Activated CD4-positive, CD25-positive, alpha-beta regulatory T cell treated with anti-CD3 and anti-CD28 coated beads, Interleukin-2, amount 50 U/mL, for 72 hours (primary cell): Measurements from ENCODE around the gene THAP9.
"Not testable (repeated sequence)": the region's sequence is repeated elsewhere in the genome, so short reads cannot be mapped to it uniquely, and the experiment has no call there.

ENCODE experiments used
- DNase-seq: peaks from one replicate; pipeline ENCODE4 v3.0.0; 2021

Gene THAP9

DNA sequence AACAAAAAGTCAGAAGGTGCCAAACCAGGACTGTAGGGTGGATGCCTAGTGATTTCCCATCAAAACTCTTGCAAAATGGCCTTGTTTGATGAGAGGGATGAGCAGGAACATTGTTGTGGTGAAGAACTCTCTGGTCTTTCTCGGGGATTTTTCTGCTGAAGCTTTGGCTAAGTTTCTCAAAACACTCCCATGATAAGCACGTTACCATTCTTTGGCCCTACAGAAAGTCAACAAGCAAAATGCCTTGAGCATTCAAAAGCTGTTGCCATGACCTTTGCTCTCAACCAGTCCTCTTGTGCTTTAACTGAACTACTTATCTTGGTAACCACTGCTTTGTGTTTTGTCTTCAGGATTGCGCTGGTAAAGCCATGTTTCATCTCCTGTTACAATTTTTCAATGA lies 6.6 kb upstream of the THAP9 start:
- no peak for DNase-seq

DNA sequence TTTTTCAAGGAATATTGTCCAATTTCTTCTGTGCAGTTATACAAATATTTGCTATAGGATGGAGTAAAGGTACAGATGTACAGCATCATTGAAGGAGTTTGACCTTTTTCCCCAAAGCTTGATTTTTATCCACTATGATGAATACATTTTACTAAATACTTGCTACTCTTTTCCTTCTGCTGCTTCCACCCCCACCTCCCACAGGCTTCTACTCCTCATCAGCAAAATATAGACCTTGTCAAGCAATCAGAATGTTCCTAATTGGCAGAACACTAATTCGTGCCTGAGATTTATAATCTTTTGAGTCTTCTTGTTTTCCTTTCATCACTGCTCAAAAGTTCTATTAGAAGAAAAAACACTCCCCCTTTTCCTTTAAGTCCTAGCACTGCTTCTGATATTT lies 3.8 kb upstream of the THAP9 start:
- no peak for DNase-seq

DNA sequence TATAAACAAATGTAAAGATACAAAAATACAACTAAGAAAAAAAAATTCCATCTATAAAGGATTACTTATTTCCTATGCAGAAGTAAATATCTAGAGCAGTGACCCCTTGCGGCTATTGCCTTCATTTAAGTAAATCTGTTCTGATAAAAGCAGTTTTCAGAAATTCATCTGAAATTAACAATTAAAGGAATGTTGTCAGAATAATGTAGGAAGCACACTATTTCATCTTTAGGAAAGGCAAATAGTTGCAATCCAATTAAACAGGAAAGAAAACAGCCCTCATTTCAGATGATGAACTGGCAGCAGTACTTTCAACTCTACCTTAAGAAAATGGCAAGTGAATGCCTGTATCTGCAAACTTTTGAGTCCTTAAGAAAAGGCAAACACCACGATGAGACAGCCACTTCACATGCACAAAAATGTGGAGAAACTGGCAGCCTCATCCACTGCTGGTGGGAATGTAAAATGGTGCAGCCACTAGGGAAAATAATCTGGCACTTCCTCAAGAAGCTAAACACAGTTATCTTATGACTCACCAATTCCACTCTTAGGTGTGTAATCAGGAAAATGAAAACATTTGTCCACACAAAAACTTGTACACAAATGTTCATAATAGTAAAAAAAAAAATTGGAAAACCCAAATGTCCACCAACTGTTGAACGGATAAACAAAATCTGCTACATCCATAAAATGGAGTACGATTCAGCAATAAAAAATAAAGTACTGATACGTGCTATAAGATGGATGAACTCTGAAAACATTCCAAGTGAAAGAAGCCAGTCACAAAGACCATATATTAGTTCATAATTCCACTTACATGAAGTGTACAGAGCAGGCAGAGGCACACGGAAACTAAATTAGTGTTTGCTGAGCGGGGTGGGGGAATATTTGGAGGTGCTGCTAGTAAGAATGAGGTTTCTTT lies 2.0 kb upstream of the THAP9 start:
- DNase-seq = no peak

DNA sequence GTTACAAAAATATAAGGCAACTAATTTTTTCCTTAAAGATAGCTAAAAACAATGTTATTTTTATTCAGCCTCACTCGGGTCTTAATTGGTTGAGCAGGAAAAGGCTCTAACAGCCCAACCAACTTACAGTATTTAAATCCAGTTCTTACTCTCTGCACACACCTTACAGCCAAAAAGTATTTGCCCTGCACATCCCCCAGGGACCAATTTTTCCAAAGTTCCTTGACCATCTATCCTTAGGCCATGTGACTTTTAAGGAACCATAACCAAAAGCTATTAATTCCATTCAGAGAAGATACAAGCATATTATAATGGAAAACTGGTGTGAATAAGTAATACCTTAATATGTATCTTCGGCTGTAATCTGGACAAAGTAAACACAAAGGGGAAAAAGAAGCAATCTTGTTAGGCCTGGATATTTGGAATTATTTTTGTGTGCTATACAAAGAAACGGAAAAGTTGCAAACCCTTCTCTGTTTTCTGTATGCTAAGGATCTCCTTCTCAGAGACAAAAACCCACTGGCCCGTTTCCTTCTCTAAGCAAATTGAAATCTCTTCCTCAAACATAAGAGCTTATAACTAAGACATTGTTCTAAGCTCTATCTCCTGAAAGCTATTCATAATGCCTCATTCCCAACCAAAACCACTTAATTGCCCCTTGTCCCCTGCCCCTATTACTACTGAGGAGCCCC lies 1.0 kb upstream of the THAP9 start:
- no peak for DNase-seq

DNA sequence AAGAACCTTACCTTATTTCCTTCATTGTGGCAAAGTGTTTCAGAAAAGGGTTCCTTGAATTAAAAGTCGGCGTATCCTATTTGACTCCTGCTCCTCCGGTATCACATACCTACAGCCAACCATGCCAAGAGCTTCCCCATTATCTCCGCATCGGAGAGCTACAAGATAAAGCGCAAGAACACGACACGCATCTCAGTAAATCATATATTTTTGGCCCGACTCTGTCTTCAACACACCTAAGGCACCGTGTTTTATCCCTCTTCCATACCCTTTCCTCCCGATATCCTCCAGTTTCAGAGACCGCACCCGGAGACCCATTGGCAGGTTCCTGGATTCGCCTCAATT lies 497 bp upstream of the THAP9 start:
- no peak for DNase-seq

DNA sequence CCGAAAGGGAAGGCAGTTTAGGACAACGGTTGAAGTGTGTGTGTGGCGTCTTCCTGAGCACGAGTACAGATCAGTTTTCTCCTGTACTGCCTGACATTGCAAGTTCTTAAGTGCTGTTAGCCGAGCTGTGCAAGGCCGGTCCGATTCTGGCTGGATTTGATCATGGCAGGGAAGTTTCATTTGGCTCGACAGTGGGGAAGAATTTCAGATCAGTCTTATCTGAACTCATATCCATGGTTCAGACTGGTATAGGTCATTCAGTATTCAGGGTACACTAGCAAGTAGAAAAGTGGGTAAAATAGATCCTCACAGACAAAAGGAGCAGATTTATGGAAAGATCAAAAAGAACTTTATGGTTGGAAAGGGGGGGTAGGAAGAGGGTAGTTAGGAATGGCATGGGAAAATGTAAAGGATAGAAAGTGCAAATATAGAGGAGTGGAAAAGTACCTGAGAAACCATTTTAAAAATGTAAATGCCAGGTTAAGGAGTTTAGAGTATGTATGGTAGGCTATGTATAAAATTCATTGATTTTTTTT lies 716 bp downstream of the THAP9 start:
- no peak for DNase-seq

DNA sequence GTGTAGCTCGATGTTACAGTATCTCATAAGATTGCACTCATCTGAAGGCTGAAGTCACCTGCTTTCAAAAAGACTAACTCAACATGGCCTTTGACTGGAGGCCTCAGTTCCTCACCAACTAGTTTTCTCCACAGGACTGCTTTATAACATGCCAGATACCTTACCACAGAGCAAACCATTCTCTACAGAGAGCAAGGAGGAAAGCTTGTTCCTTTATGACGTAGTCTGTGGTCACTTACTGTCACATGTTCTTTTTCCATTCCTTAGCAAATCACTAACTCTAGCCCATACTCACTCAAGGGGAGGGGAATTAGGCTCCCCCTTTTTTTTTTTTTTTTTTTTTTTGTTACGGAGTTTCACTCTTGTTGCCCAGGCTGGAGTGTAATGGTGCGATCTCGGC lies 3.2 kb downstream of the THAP9 start:
- DNase-seq = no peak

DNA sequence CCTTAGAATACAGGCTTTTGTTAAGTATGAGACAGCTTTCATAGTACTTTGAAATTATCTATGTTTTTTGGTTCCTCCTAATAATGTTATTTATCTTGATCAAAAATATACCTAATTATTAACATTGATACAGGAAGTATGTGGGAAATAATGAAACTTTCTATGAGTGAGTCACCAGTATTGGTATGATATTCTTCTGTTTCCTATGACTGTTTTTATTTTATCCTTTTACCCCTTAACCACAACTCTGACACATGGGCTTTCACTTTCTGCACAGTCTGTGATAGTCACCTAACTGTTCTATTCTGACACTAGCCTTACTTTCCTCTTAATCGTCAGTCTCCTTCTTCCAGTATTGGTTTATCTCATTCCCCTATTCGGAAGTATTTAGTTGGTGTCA lies 4.7 kb downstream of the THAP9 start:
- no peak for DNase-seq

DNA sequence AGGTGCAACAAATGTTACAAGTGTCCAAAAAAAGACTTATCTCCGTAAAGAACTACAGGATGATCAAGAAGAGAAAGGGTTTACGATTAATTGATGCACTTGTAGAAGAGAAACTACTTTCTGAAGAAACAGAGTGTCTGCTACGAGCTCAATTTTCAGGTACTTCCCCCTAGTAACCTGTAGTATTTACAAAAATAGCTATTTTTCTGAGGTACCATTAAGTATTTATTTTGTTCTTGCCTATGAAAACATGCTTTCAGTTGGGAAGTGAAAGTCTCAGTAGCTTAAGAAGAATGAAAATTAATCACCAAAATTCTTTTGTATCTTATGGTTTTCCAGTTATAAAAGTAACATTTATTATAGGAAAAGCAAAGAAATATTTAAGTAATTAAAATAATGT lies 5.9 kb downstream of the THAP9 start:
- no peak for DNase-seq

DNA sequence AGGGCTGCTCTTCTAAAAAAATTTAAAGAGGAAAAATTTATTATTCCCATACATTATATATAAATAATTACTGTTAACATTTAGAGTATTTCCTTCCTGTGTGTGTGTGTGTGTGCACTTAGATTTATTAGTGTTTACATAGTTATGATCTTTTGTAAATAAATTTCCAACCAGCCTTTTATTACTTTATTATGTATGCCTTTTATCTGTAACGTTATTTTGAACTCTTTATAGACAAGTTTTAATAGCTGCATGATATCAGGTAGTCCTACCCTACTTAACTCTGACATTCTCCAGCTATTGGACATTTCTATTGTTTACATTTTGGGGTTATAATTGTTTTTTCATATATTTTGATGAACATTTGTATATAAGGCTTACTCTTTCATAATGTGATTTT lies 8.8 kb downstream of the THAP9 start:
- DNase-seq = no peak

DNA sequence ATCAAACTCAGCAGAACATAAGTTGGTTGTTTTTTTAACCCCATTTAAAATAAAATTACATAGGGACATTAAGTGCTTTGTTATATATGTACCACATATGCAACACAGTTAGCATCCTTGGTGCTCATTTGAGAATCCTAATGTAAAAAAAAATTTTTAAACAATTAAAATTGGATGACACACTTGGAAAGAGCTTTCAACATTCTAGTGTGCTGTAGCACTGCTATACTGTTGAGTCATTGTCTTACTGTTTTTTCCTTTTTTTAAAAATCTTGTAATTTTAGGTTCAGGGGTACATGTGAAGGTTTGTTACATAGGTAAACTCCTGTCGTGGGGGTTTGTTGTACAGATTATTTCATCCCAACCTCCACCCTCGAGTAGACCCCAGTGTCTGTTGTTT lies 12.8 kb downstream of the THAP9 start:
- DNase-seq = no peak

DNA sequence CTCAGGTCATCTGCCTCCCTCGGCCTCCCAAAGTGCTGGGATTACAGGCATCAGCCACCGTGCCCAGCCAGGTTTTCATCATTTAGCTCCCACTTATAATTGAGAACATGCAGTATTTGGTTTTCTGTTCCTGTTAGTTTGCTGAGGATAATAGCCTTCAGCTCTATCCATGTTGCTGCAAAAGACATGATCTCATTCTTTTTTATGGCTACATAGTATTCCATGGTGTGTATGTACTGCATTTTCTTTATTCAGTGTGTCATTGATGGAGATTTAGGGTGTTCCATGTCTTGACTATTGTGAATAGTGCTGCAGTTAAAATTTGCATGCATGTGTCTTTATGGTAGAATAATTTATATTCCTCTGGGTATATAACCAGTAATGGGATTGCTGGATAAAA lies 13.4 kb downstream of the THAP9 start:
- not testable (repeated sequence) for DNase-seq

DNA sequence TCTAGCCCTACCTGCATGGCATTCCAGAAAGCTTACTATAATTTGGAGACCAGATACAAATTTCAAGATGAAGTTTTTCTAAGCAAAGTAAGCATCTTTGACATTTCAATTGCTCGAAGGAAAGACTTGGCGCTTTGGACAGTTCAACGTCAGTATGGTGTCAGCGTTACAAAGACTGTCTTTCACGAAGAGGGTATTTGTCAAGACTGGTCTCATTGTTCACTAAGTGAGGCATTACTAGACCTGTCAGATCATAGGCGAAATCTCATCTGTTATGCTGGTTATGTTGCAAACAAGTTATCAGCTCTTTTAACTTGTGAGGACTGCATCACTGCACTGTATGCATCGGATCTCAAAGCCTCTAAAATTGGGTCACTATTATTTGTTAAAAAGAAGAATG lies 17.6 kb downstream of the THAP9 start:
- DNase-seq = no peak

DNA sequence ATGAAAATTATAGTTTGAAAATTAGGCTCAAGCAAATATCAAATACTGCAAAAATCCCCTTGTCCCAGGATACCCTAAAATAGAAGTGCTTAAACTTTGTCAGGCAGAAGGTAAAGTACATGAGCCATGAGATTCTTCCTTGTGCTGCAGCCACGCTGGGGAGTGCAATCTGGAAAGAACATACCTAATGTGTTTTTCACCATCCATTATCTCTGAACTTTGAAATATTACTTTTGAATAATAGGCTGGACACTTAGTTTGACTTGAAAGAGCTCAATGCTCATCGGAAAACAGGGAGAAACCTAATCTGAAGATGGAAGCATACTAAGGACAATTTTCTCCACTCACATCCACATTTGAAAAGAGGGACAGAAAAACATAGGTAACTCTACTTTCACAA lies 18.9 kb downstream of the THAP9 start:
- no peak for DNase-seq

DNA sequence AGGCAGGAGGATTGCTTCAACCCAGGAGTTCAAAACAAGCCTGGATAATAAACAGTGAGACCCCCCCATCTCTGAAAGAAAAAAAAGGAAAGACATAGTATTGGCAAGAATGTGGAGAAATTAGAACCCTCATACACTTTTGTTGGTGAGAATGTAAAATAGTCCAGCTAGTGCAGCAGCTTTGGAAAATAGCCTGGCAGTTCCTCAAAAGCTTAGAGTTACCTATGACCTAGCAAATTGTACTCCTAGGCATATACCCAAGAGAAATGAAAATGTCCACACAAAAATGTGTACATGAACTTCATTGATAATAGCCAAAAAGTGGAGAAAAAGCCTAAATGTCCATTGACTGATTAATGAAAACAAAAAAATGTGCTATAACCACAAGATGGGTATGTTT lies 21.3 kb downstream of the THAP9 start:
- no peak for DNase-seq

DNA sequence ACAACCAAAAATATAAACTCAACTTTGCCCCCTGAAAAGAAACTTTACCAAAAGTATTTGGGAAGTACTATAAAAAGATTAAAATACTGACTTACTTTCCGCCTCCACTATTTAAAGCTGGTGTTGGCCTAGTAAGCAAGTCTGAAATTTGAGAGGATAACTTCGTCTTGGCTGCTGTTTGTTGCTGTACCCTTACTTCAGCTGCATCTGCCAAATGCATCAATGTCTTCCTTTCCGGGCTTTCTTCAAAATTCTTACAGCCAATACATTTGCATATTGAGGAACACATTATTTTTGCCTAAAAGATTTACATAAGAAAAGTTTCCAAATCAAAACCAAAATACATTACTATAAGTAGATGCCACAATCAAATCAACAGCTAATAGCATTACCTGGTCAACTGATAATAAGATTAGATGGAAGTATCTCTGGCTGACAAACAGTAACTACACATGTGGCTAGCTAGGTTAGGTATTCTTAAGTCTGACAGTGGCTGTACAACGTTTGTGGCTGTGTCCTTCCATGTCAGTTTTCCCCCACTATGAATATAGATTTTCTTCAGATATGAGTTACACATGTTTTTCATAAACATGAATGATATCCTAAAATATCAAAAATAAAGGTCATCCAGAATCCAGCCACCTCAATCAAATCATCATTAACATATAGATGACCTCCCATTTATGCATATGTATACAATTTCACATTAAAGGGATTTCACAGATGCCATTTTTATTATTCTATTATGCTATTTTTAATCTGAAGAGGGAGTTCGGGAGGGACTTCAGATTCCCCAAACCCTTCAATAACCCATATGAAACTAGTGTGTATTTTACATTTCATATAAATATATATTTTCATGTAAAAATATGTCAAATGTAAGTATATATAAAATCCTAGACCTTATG lies 30.6 kb downstream of the THAP9 start:
- DNase-seq = no peak

DNA sequence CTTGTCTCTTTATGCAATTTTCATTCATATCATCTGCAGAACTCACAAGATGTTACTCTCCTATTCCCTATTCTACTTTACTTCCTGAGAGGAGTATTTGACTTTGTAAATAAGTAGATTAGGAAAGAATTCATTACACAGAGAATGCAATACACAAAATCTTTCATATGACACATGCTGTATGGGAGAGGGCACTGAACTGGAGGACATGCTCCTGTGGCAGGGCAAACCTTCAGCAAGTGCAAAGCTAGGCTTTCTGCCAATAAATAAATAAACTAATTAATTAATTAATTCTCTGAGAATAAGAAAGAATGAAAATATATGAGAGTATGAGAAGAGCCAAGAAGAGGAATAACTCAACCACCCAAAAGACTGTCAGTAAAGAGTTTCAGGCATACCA lies 33.9 kb downstream of the THAP9 start:
- no peak for DNase-seq

DNA sequence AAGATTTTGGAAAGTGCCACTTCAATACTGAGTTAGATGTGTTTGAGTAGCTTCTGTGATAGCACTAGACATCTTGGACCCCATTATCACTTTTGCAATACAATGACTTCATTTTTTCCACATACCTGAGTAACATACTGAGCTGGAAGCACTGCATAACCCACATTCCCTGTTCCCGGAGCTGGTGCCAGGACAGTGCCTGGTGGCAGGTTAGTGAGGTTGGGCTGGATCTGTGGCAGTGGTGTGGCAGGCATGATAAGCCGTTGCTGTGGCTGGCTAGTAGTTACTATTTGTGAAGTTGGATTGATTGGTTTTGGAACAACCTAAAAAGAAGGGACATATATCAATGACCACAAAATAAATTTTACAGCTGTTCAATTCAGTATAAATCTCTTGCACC lies 38.9 kb downstream of the THAP9 start:
- DNase-seq = no peak

DNA sequence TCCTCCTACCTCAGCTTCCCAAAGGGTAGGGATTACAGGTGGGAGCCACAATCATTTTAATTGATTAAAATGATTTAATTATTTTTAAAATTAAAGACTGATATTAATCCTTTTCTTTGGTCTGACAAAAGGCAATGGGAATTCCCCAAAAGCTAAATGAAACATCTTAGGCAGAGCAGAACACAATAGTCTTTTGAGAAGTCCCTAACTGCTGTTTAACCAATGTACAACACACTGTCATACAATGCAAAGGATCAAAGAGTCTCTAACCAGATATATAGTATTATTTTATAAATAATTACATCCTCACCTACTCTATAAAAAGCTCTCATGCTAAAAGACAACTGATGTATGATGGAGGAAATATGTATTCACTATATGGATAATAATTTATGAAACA lies 47.0 kb downstream of the THAP9 start:
- DNase-seq = no peak

DNA sequence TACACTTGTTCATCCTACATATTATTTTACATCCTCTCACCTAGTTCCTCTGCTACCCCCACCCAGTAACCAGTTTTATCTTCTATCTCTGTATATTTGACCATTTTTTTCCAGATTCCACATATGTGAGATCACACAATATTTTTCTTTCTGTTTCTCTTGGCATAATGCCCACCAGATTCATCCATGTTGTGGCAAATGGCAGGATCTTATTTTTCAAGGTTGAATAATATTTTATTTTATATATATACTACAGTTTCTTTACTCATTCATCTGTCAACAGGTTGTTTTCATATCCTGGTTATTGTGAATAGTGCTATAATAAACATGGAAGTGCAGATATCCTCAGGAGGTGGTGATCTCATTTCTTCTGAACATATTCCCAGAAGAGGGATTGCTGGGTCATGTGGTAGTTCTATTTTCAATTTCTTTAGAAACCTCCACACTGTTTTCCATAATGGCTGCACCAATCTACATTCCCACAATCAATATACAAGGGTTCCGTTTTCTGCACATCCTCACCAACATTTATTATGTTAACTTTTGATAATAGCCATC lies 48.2 kb downstream of the THAP9 start:
- DNase-seq = no peak

DNA sequence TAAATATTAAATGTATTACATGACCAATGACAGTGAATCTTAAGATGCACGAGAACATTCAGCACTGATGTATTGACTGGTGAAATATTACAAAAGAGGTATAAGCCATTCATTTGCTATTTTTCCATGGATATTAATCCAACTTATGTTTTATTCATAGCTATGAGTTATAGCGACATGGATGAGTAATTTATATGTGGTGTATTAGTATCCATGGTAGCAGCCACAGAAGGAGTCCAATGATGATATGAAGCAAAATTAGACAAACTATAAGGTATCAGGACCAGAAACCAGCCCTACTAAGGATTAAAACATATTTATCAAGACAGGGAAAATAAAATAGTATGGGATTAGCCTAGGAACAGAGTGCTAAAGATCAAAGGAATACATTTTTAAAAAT lies 50.7 kb downstream of the THAP9 start:
- no peak for DNase-seq

DNA sequence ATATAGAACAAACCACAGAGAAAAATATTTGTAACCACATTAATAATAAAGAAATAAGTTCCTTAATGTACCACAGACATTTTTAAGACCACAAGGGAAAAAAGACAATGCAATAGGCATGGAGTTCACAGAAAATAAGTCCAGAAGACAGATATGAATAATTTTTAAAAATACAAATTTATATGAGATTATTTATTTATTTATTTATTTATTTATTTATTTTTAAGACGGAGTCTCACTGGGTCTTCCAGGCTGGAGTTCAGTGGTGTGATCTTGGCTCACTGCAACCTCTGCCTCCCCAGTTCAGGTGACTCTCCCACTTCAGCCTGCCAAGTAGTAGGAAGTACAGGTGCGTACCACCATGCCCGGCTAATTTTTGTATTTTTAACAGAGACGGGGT lies 53.7 kb downstream of the THAP9 start:
- DNase-seq = no peak

DNA sequence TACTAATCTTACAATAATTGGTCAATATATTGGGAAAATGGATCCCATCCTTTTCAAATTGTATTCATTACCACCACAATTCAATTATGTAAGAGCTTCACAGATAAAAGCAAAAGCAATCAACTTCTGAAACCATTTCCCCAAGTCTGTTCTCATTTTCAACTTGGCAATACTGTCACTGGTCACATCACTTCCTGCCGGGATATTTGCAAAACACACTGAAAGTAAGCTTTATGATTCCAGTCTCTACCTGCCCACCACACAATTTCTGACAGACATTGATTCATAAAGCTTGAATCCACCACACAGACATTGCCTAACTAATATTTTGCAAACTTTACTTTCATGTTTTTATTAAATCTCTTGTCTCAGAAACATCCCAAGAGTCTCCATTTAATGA lies 56.5 kb downstream of the THAP9 start:
- DNase-seq = no peak
